Hindlimb muscle (tissue), 1 donor: ENCODE data around the gene RNGTT. TPM values are rescaled to one million over a fixed set of nuclear protein-coding genes. Genes with fewer than 3 reads are reported as not detected.
A peak's percentile ranks its signal among the peaks of the same experiment; 100 is the strongest.
"Not testable (repeated sequence)": the region's sequence is repeated elsewhere in the genome, so short reads cannot be mapped to it uniquely, and the experiment has no call there.

ENCODE experiments used
- DNase-seq: peaks from one replicate; pipeline ENCODE4 v3.0.0-alpha.2; 2013
- polyA plus RNA-seq: library from polyadenylated mRNA; unstranded; fragments of 120-200 nt; gene quantifications from one replicate; pipeline ENCODE4 v1.2.1, GENCODE V29; 2013; ENCODE audit not compliant: insufficient read length

Gene RNGTT
- 10.5 TPM for polyA plus RNA-seq

GRCh38 chr6:88963139-88964090 is at the start of gene RNGTT:
Gene RNGTT (minus strand): TSS chr6:88963618. CDS start chr6:88963409, 209 bp downstream.
- DNase-seq, result peak; percentile 97

DNA sequence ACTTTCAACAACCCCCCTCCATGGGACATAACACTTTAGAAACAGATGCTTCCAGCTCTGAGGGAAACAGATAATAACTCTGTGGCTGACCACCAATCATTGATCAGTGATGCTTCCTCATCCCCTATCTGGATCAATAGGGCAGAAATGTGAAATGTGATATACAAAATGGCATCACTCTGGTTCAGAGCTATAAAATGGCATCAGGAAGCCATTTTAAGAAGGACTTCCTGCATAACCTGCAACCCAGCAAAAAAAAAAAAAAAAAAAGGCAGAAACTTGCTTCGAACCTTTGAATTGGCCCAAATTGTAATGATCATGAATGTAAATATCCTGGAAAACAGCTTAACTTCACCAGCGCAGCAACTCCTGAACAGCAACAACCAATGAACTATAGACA is 48.0 kb upstream of the RNGTT start:
- no peak for DNase-seq

DNA sequence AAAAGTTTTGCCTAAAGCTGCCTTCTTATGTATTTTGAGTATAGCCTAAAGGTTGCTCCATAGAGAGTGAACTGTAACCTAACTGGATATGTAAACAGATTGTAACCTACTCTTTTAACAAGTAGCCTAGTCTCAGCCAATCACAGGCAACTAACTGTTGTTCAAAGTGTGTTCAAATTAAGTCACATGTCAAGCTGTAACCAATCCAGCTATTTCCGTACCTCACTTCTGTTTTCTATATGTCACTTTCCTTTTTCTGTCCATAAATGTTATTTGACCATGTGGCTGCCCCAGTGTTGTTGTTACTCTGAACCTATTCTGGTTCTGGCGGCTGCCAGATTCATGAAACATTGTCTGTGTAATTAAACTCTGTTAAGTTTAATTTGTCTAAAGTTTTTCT is 47.4 kb upstream of the RNGTT start:
- DNase-seq, result no peak

DNA sequence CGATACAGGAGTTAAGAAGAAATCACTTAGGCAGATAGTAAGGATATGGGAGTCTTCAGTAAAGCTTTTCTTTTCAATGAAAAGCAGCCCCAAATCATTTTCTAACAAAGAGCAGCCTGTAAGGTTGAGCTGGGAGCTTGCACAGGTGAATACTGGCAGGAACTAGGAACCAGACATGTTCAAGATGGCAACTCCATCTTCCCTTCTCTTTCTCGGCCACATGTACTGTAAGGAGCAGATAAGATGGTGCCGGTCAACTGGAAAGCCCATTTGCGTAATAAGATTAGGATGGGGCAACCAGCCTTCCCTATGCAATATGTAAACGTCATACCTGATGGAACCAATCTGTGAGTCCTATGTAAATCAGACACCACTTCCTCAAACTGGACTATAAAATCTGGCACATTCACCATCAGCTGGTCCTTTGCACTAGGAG is 46.2 kb upstream of the RNGTT start:
- DNase-seq, result no peak

DNA sequence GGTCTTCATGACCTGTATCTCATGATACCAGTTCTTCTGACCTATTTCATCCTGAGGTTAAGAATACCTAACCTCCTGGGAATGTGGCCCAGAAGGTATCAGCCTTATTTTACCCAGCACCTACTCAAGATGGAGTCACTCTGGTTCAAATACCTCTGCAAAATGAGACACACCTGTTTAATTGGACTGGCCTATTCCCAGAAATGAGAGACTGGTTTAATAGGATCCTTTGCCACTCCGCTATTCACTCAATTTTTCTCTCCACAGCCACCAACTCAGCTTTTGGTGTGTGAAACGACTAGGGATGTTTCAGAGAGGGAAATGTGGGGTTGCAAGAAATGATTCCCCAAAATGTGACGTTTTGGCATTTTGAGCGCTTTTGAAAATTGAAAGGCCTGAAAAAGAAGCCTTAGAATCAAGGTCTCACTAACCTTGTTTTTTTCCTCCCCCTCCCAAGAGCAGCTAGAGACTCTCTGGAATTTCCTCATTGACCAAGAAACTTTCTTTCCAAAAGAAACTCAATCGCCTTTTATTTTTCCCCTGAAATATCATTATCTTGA is 45.5 kb upstream of the RNGTT start:
- no peak for DNase-seq

DNA sequence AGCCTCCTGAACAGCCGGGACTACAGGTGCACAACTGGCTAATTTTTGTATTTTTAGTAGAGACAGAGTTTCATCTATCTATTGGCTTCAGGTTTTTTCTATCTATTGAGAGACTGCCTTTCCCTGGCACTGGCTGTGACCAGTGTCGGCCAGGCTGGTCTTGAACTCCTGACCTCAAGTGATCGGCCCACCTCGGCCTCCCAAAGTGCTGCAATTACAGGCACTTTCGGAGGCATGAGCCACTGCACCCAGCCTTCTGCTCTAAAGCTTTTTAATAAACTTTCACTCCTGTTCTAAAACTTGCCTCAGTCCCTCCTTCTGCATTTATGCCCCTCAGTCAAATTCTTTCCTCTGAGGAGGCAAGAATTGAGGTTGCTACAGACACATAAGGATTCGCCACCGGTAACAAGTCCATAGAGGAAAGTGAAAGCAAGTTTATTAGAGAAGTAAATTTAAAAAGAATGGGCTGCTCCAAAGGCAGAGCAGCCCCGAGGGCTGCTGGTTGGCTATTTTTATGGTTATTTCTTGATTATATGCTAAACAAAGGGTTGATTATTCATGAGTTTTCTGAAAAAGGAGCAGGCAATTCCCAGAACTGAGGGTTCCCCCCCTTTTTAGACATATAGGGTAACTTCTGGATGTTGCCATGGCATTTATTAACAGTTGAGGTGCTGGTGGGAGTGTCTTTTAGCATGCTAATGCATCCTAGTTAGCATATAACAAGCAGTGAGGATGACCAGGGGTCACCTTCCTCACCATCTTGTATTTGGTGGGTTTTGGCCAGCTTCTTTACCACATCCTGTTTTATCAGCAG is 44.8 kb upstream of the RNGTT start:
- no peak for DNase-seq

DNA sequence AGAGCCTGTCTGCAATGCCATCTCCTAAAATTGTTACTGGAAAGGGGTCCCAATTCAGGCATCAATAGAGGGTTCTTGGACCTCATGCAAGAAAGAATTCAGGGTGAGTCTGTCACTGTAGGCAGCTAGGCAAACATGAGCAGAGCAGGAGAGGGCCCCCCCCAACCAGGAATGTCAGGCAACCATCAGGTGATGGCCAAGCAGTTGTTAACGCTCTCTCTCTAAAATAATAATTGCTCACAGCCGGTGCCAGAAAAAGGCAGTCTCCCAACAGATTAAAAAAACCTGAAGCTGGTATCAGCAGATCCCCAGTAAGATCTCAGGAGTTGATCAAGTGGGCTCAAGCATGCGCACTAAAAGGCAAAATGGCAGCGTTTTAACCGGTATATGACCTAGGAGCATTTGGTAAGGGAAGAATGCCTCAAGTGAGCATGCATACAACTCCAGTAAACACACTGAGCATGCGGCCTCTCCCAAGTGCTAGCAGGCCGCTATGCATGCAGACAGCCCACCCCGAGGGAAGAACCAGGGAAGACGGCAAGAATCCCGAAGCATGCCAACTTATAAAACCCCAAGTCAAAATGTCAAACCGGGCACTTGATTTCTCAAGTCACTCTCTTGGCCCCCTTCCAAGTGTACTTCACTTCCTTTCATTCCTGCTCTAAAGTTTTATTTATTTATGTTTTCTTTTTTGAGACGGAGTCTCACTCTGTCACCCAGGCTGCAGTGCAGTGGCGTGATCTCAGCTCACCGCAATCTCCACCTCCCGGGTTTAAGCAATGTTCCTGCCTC is 44.0 kb upstream of the RNGTT start:
- no peak for DNase-seq

DNA sequence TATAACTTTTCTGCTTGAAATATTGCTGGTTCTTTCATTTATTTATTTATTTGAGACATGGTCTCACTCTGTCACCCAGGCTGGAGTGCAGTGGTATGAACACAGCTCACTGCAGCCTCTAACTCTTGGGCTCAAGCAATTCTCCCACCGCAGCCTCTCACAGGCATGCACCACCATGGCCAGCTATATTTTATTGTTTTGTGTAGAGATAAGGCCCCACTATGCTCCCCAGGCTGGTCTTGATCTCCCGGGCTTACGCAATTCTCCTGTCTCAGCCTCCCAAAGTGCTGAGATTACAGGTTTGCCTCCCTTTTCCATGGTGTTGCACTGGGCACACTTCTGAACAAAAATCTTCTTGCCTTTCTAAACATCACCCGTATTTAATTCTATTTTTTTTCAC is 39.1 kb upstream of the RNGTT start:
- no peak for DNase-seq

GRCh38 chr6:88997327-88997726 is 33.9 kb upstream of the RNGTT start:
- no peak for DNase-seq

DNA sequence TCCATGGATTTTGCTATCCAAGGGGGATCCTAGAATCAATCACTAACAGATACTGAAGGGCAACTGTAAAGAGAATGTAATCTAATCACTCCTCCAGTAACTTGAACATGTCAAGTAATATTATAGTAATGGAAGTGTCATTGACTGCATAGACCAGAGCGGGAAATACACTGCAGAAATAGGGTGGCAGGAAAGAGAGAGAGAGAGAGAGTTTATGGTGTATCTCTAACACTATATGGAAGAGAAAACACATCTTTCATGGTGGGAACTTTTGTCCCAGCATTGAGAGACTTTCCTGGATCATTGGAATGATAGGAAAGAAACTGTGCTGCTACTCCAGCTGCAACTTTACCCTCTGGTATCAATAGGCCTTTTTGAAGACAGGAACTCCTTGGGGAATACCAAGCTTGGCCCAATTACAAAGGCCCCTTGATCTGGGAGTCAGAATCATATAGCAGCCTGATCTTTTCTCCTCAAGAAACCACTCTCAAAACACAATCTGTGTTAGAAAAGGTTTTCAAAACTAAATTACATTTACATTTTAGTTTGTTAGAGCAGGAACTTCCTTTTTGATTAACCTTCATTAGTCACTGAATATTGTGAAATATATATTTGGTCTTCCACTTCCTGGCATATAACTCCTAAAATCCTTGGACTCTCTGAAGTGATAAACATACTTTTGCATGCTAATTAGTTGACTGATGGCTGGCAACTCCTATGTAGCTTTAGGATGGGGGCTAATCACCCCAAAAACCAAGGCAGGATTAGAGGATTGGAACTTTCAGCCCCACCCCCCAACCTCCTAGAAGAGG is 29.5 kb upstream of the RNGTT start:
- DNase-seq, result no peak

DNA sequence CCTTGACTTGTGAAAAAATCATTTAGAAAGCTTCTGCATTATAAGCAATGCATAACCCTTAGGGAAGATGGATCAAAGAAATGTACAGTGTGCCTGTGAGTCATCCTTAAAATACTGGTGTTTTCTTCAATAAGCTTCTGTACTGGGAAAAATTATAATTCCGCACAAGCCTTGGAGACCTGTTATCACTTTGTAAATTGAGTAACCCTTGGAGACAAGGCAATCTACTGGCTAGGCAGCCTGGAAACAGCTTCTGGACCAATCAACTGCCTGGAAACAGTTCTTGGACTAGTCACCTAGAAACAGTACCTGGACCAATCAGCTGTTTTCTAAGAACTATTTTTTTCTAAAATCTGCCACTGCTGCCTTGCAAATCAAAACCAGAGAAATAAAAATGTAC is 25.8 kb upstream of the RNGTT start:
- peak; percentile 6 for DNase-seq

GRCh38 chr6:88987922-88988321 is 24.5 kb upstream of the RNGTT start:
- DNase-seq, result no peak

DNA sequence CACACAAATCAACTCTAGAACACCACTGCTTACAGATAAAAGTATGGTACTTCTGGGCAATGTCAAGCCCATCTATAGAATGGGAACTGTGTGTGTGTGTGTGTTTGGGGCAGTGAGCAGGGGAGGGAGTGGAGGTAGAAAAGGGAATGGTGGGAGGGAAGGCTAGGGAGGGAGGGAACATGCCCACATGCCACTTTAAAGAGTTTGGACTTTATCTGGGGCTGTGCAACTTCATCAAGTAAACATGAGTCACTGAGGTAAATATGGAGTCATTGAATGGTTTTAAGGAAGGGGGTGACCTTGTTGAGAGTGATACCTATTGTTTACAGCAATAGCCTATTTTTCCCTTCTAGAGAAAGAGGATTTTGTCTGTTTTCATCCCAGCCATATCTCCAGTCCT is 22.5 kb upstream of the RNGTT start:
- DNase-seq, result no peak

GRCh38 chr6:88984606-88985005 is 21.2 kb upstream of the RNGTT start:
- no peak for DNase-seq

- DNase-seq, result no peak
Measured at GRCh38 chr6:88984152-88984551, 20.7 kb upstream of the RNGTT start.

DNA sequence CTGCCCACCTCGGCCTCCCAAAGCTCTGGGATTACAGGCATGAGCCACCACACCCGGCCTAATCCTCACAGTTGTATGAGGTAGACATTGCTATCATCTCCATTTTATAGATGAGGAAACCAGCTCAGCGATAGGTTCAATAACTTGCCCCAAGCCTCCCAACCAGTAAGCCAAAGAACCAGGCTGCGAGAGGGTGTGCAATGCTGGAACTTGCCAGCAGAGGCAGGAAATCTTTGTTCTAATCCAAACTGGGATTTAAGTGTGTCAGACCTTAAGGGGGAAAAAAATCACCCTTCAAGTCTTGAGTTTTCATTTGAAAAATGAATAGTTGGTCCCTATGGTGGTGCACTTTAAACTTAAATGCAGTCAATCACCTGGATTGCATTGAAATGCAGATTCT is 20.1 kb upstream of the RNGTT start:
- DNase-seq, result no peak

DNA sequence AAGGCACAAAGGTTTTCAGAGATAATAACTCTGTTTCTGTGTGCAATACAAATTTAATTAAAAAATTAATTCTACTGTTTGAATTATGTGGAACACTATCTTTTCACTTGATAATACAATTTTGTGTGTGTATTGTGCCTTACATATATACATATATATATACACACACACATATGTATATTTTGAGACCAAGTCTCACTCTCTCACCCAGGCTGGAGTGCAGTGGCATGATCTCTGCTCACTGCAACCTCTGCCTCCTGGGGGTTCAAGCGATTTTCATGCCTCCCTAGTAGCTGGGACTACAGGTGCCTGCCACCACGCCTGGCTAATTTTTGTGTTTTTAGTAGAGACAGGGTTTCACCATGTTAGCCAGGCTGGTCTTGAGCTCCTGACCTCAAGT is 19.7 kb upstream of the RNGTT start:
- DNase-seq, result not testable (repeated sequence)

GRCh38 chr6:88982720-88983119 is 19.3 kb upstream of the RNGTT start:
- DNase-seq, result peak; percentile 66

DNA sequence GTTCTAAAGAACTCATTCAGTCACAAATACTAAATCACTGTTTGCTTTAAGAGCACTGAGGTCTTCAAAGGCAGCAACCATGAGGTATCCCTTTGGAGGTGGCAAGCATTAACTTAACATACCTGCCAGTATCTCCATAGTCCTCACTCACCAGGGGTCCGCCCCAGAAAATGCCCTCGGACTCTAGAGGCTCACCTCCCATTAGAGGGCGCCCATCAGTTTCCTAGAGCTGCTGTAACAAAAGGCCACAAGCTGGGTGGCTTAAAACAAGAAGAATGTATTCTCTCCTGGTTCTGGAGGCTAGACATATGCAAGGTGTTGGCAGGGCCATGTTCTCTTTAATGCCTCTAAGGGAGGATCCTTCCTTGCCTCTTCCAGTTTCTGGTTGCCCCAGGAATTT is 12.0 kb upstream of the RNGTT start:
- no peak for DNase-seq

- no peak for DNase-seq
Measured at GRCh38 chr6:88972504-88973423, 9.3 kb upstream of the RNGTT start.
